SK-N-SH (cell line): ENCODE results near the gene DAB2IP. TPM values are rescaled to one million over a fixed set of nuclear protein-coding genes. Genes with fewer than 3 reads are reported as not detected.

Experiments used
- CTCF ChIA-PET: fragments of 300-600, 350-600 bp; formaldehyde crosslinking; extraction: SDS; loops from one replicate; lab custom pipeline; 2021; lab: Yijun Ruan, JAX
- POLR2A ChIA-PET: fragments of 350-600 bp; sonication (Branson Sonifier 250); formaldehyde crosslinking; extraction: SDS; loops from one replicate; lab custom pipeline; 2020; ENCODE audit warnings: antibody characterized with exemption, inconsistent platforms; lab: Yijun Ruan, JAX
- DNase-seq: peaks from one replicate; pipeline ENCODE4 v3.0.0; 2012
- H2AFZ ChIP-seq: fragments of 200-600 bp; sonication (generic); 2 replicates; pipeline ENCODE4 v1.8.1; 2016; ENCODE audit warnings: antibody characterized with exemption, mild to moderate bottlenecking, low read depth
- H3F3A ChIP-seq: fragments of 200-600 bp; sonication (generic); replicated peaks from 2 replicates; pipeline ENCODE3; 2016; ENCODE audit warnings: antibody characterized with exemption, mild to moderate bottlenecking; ENCODE audit not compliant: insufficient read depth
- H3K27ac ChIP-seq, 2 experiments: fragments of 200-500 bp in 1 of 2; fragments of 200-600 bp in 1 of 2; sonication (Bioruptor generic) in 1 of 2; sonication (generic), shearing (Covaris generic) in 1 of 2; 2 replicates each; pipeline versions ENCODE4 v1.5.1 to v1.6.1; 2014 to 2016; ENCODE audit warnings: low read depth in 2 of 2, inconsistent platforms in 1 of 2, low read length in 1 of 2, mild to moderate bottlenecking in 1 of 2, mixed read lengths in 1 of 2
- H3K27me3 ChIP-seq: fragments of 200-600 bp; sonication (generic), shearing (Covaris generic); 2 replicates; pipeline ENCODE4 v1.6.1; 2016; ENCODE audit warnings: mixed run types; ENCODE audit not compliant: insufficient read depth
- H3K36me3 ChIP-seq, 2 experiments: fragments of 200-500 bp in 1 of 2; fragments of 200-600 bp in 1 of 2; sonication (Bioruptor generic) in 1 of 2; sonication (generic) in 1 of 2; replicated peaks in 1 of 2; 2 replicates each; pipeline versions ENCODE3 to v1.5.1; 2014 to 2016; ENCODE audit warnings: low read length in 1 of 2, mild to moderate bottlenecking in 1 of 2; ENCODE audit not compliant: insufficient read depth in 2 of 2, control insufficient read depth in 1 of 2
- H3K4me1 ChIP-seq, 2 experiments: fragments of 200-500 bp in 1 of 2; fragments of 200-600 bp in 1 of 2; sonication (Bioruptor generic) in 1 of 2; sonication (generic), shearing (Covaris generic) in 1 of 2; 2 replicates each; pipeline versions ENCODE4 v1.5.1 to v1.6.1; 2014 to 2016; ENCODE audit warnings: low read depth in 1 of 2, low read length in 1 of 2, mixed run types in 1 of 2; ENCODE audit not compliant: insufficient read depth in 2 of 2, control insufficient read depth in 1 of 2
- H3K4me2 ChIP-seq: fragments of 200-600 bp; sonication (generic), shearing (Covaris generic); 2 replicates; pipeline ENCODE4 v1.6.1; 2017; ENCODE audit warnings: mixed run types
- H3K4me3 ChIP-seq, 2 experiments: fragments of 200-500 bp in 1 of 2; fragments of 200-600 bp in 1 of 2; sonication (Bioruptor generic) in 1 of 2; sonication (generic), shearing (Covaris generic) in 1 of 2; 2 replicates each; pipeline versions ENCODE4 v1.5.1 to v1.8.1; 2014 to 2016; ENCODE audit warnings: low read depth in 2 of 2, inconsistent platforms in 1 of 2, low read length in 1 of 2, mild to moderate bottlenecking in 1 of 2, mixed read lengths in 1 of 2, moderate library complexity in 1 of 2
- H3K79me2 ChIP-seq: fragments of 200-600 bp; sonication (generic); 2 replicates; pipeline ENCODE4 v1.8.1; 2017; ENCODE audit warnings: mild to moderate bottlenecking; ENCODE audit not compliant: insufficient read depth
- H3K9ac ChIP-seq: fragments of 200-600 bp; sonication (generic); 2 replicates; pipeline ENCODE4 v1.6.1; 2017; ENCODE audit warnings: mixed run types
- H3K9me2 ChIP-seq: fragments of 200-600 bp; sonication (generic); 2 replicates; pipeline ENCODE4 v1.6.1; 2017; ENCODE audit warnings: mixed run types
- H3K9me3 ChIP-seq: fragments of 200-600 bp; sonication (generic); 2 replicates; pipeline ENCODE4 v1.6.1; 2017; ENCODE audit warnings: mixed run types, mild to moderate bottlenecking, moderate library complexity
- H4K20me1 ChIP-seq: fragments of 200-600 bp; sonication (generic); 2 replicates; pipeline ENCODE4 v1.6.1; 2017; ENCODE audit warnings: mild to moderate bottlenecking, mixed run types; ENCODE audit not compliant: insufficient read depth
- ELF1 ChIP-seq: IDR thresholded peaks from 2 replicates; pipeline ENCODE4 v1.4.0; 2012
- EP300 ChIP-seq, 2 experiments: IDR thresholded peaks; 2 replicates each; pipeline versions ENCODE4 v1.4.0 to v1.6.1; 2012; ENCODE audit warnings: borderline replicate concordance in 1 of 2, low read depth in 1 of 2, low read length in 1 of 2
- EZH2phosphoT487 ChIP-seq: fragments of 200-600 bp; sonication (generic); IDR thresholded peaks from 2 replicates; pipeline ENCODE4 v1.6.1; 2017; ENCODE audit warnings: low read depth, mixed run types, mild to moderate bottlenecking, antibody characterized with exemption, moderate library complexity, borderline replicate concordance
- FOSL2 ChIP-seq: IDR thresholded peaks from 2 replicates; pipeline ENCODE4 v1.4.0; 2012; ENCODE audit warnings: low read depth, mild to moderate bottlenecking, moderate library complexity, borderline replicate concordance
- FOXJ3 ChIP-seq: sonication (generic); formaldehyde crosslinking; IDR thresholded peaks from 2 replicates; pipeline ENCODE4 v1.5.1; 2020; ENCODE audit warnings: mild to moderate bottlenecking, missing genetic modification reagents
- GABPA ChIP-seq: IDR thresholded peaks from 2 replicates; pipeline ENCODE4 v1.4.0; 2012; ENCODE audit warnings: low read depth, mild to moderate bottlenecking
- JUND ChIP-seq: IDR thresholded peaks from 2 replicates; pipeline ENCODE4 v1.4.0; 2012
- MEF2A ChIP-seq: IDR thresholded peaks from 2 replicates; pipeline ENCODE4 v1.4.0; 2012; ENCODE audit warnings: low read depth, borderline replicate concordance
- NFIC ChIP-seq: IDR thresholded peaks from 2 replicates; pipeline ENCODE4 v1.4.0; 2012; ENCODE audit warnings: borderline replicate concordance
- NRF1 ChIP-seq: IDR thresholded peaks from 2 replicates; pipeline ENCODE4 v1.6.1; 2012; ENCODE audit warnings: low read depth, mild to moderate bottlenecking, low read length
- RFX5 ChIP-seq: IDR thresholded peaks from 2 replicates; pipeline ENCODE4 v1.6.1; 2012; ENCODE audit warnings: mild to moderate bottlenecking, improper control_type of control experiment, low read length
- RXRA ChIP-seq: IDR thresholded peaks from 2 replicates; pipeline ENCODE4 v1.4.0; 2012; ENCODE audit warnings: low read depth, mild to moderate bottlenecking, borderline replicate concordance
- SIN3A ChIP-seq: IDR thresholded peaks from 2 replicates; pipeline ENCODE4 v1.6.1; 2012; ENCODE audit warnings: low read depth, mild to moderate bottlenecking, low read length, moderate library complexity, borderline replicate concordance
- SMC3 ChIP-seq: IDR thresholded peaks from 2 replicates; pipeline ENCODE4 v1.6.1; 2012; ENCODE audit warnings: low read depth, low read length, improper control_type of control experiment
- TAF1 ChIP-seq: IDR thresholded peaks from 2 replicates; pipeline ENCODE4 v1.6.1; 2012; ENCODE audit warnings: low read depth, mild to moderate bottlenecking, low read length, moderate library complexity, borderline replicate concordance
- TCF12 ChIP-seq: IDR thresholded peaks from 2 replicates; pipeline ENCODE4 v1.4.0; 2012
- TEAD4 ChIP-seq: IDR thresholded peaks from 2 replicates; pipeline ENCODE4 v1.4.0; 2012; ENCODE audit warnings: mild to moderate bottlenecking, borderline replicate concordance; ENCODE audit not compliant: insufficient read depth
- YY1 ChIP-seq: IDR thresholded peaks from 2 replicates; pipeline ENCODE4 v1.4.0; 2012; ENCODE audit warnings: low read depth, mild to moderate bottlenecking
- WGBS: methylation state at CpG from one replicate; pipeline ENCODE4 v1.1.6; 2017; ENCODE audit warnings: low lambda C conversion rate; 5-methylcytosine and 5-hydroxymethylcytosine counted together
- polyA plus RNA-seq, 3 experiments: library from polyadenylated mRNA; depleted of rRNA; stranded (reverse); fragments of >200 nt; gene quantifications; 2 replicates each; pipeline ENCODE4 v1.2.3, GENCODE V29; 2012
- TF ChIP-seq, protein P1 (sequence below): IDR thresholded peaks from 2 replicates; pipeline ENCODE4 v1.4.0; 2012; ENCODE audit warnings: low read depth, borderline replicate concordance
- TF ChIP-seq, protein P2 (sequence below): IDR thresholded peaks from 2 replicates; pipeline ENCODE4 v1.4.0; 2012; ENCODE audit warnings: low read depth
- TF ChIP-seq, protein P3 (sequence below): fragments of 150-350 bp; IDR thresholded peaks from 2 replicates; pipeline ENCODE4 v1.6.1; 2017; ENCODE audit warnings: antibody characterized with exemption, low read length, low read depth, borderline replicate concordance

The DAB2IP gene
- polyA plus RNA-seq, 1 of the 3 experiments (the other 2 are of a cell fraction), result 21.4 TPM

DNA sequence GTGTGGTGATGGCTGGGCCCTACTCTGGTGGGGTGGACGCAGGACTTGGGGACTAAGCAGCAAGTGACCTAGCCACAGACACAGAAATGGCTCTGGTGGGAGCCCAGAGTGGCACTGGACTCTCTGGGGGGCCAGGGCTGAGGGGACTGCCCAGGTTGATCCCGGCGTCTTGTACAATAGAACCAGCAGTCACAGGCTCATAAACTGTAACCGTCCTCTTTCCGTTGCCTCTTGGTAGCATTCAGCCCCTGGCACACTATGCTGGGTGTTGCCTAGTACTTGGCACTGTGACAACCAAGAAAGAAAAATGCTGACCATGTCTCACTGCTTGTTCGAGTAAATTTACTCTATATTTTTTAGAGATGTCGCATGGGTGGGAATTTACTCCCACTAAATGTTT is 80.5 kb downstream of the DAB2IP start:
- CTCF ChIA-PET, result interaction anchor here (1.3 to 3.4 kb wide), 3 partner anchors 11 to 92 kb away, joined by 4 to 15 read pairs (median 5); no protein-coding TSS in a partner anchor

DNA sequence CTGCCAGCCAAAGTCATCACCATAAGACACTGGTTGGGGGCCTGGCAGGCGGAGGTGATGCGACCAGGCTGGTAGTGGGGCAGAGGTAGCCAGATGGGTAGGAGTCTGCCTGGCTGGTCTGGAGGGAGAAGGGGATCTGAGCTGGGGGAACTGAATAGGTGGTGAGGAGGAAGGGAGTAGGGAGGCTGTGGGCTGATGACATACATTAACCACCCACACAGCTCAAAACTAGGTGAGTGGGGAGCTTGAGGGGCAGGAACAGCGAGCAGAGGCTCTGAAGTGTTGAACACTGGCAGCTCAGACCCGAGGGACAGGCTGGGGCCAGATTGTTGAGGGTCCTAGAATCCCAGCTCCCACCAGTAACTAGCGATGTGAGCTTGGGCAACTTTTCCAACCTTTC is 81.0 kb downstream of the DAB2IP start:
- Histone ChIP-seq H2AFZ (no peak overlapping the region), H3K4me3 (no peak overlapping the region), H3K4me2 (no peak overlapping the region), H3F3A (no peaks in the 10 kb centered on the region), H3K79me2 (peaks cover 73% of the 10 kb centered on the region), H3K27me3 (no peaks in the 10 kb centered on the region), H3K36me3 (no peaks in the 10 kb centered on the region), H4K20me1 (peaks cover 90% of the 10 kb centered on the region), H3K9me3 (no peaks in the 10 kb centered on the region), H3K4me1 (peaks cover 5 to 73% of the 10 kb centered on the region in 2 experiments; a peak in 2 of 4 replicates)
- WGBS, result 93% methylated on average over 5 of the region's 5 CpGs
- ChIA-PET CTCF (interaction anchor here (1.3 to 3.4 kb wide), 4 partner anchors 10 to 92 kb away, joined by 4 to 15 read pairs (median 8); no protein-coding TSS in a partner anchor), POLR2A (no interaction called here)
- TF ChIP-seq FOSL2, result no peak
- TF ChIP-seq SIN3A, result no peak
- TF ChIP-seq, protein P1, sequence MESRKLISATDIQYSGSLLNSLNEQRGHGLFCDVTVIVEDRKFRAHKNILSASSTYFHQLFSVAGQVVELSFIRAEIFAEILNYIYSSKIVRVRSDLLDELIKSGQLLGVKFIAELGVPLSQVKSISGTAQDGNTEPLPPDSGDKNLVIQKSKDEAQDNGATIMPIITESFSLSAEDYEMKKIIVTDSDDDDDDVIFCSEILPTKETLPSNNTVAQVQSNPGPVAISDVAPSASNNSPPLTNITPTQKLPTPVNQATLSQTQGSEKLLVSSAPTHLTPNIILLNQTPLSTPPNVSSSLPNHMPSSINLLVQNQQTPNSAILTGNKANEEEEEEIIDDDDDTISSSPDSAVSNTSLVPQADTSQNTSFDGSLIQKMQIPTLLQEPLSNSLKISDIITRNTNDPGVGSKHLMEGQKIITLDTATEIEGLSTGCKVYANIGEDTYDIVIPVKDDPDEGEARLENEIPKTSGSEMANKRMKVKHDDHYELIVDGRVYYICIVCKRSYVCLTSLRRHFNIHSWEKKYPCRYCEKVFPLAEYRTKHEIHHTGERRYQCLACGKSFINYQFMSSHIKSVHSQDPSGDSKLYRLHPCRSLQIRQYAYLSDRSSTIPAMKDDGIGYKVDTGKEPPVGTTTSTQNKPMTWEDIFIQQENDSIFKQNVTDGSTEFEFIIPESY, result no peak
- no peak for TF ChIP-seq SMC3
- TF ChIP-seq FOXJ3 (CRISPR knock-in tag), result no peak
- TF ChIP-seq GABPA, result no peak
- TF ChIP-seq NFIC, result no peak
- TF ChIP-seq YY1, result no peak
- TF ChIP-seq, protein P2, sequence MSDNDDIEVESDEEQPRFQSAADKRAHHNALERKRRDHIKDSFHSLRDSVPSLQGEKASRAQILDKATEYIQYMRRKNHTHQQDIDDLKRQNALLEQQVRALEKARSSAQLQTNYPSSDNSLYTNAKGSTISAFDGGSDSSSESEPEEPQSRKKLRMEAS, result no peak
- TF ChIP-seq, protein P3, sequence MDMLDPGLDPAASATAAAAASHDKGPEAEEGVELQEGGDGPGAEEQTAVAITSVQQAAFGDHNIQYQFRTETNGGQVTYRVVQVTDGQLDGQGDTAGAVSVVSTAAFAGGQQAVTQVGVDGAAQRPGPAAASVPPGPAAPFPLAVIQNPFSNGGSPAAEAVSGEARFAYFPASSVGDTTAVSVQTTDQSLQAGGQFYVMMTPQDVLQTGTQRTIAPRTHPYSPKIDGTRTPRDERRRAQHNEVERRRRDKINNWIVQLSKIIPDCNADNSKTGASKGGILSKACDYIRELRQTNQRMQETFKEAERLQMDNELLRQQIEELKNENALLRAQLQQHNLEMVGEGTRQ, result no peak
- TF ChIP-seq TEAD4, result no peak
- TF ChIP-seq EP300 (IDR thresholded peaks at IDR 0.05; ENCODE audit: borderline replicate concordance in 1 of 2, low read depth in 1 of 2, low read length in 1 of 2), result no peak
- no peak for TF ChIP-seq NRF1
- no peak for TF ChIP-seq EZH2phosphoT487
- TF ChIP-seq RXRA, result no peak
- TF ChIP-seq RFX5, result no peak
- TF ChIP-seq MEF2A, result no peak
- no peak for TF ChIP-seq JUND
- TF ChIP-seq, all 33 proteins: peak for 0
- Histone ChIP-seq H3K27ac (peak overlapping the region in 1 of 2 experiments; percentile 43; a peak in 1 of 4 replicates), H3K9ac (no peak overlapping the region), H3K9me2 (no peaks in the 10 kb centered on the region)
- DNase-seq, result no peak

More for the DNA sequence above, 80.5 kb downstream of the DAB2IP start:
- Histone ChIP-seq H4K20me1 (peaks cover 90% of the 10 kb centered on the region), H3K9me3 (no peaks in the 10 kb centered on the region), H3K9me2 (no peaks in the 10 kb centered on the region), H3K4me1 (peaks cover 5 to 75% of the 10 kb centered on the region in 2 experiments; a peak in 2 of 4 replicates), H3K4me3 (no peak overlapping the region), H3K27ac (no peak overlapping the region; a peak in 1 of 4 replicates), H3K36me3 (no peaks in the 10 kb centered on the region), H2AFZ (no peak overlapping the region), H3K9ac (no peak overlapping the region), H3K27me3 (no peaks in the 10 kb centered on the region), H3K79me2 (peaks cover 73% of the 10 kb centered on the region), H3F3A (no peaks in the 10 kb centered on the region), H3K4me2 (no peak overlapping the region)
- TF ChIP-seq ELF1, result no peak
- no peak for TF ChIP-seq JUND
- no peak for TF ChIP-seq FOSL2
- no peak for TF ChIP-seq TCF12
- no peak for TF ChIP-seq TAF1
- no peak for TF ChIP-seq RXRA
- WGBS, result 95% methylated on average over 5 of the region's 7 CpGs
- DNase-seq, result no peak
- POLR2A ChIA-PET, result no interaction called here
